HG03025 (cell line): ENCODE results near the gene NSFL1C.

Source experiments
- ATAC-seq: cut with Tn5 transposase; IDR thresholded peaks from one replicate; pipeline ENCODE4 v1.9.1; 2021; ENCODE audit warnings: mild to moderate bottlenecking, moderate library complexity; ENCODE audit not compliant: unreplicated experiment, low FRiP score

The NSFL1C gene

GRCh38 chr20:1486566-1486965 is 19.9 kb upstream of the NSFL1C start:
- ATAC-seq, result no peak

GRCh38 chr20:1484438-1485116 is 17.9 kb upstream of the NSFL1C start:
- ATAC-seq, result no peak

- ATAC-seq, result no peak
These were observed 13.4 kb upstream of the NSFL1C start for GRCh38 chr20:1479831-1480595.

GRCh38 chr20:1478566-1478965 is 11.9 kb upstream of the NSFL1C start:
- no peak for ATAC-seq

- ATAC-seq, result no peak
These were observed 11.3 kb upstream of the NSFL1C start for GRCh38 chr20:1477896-1478490.

DNA sequence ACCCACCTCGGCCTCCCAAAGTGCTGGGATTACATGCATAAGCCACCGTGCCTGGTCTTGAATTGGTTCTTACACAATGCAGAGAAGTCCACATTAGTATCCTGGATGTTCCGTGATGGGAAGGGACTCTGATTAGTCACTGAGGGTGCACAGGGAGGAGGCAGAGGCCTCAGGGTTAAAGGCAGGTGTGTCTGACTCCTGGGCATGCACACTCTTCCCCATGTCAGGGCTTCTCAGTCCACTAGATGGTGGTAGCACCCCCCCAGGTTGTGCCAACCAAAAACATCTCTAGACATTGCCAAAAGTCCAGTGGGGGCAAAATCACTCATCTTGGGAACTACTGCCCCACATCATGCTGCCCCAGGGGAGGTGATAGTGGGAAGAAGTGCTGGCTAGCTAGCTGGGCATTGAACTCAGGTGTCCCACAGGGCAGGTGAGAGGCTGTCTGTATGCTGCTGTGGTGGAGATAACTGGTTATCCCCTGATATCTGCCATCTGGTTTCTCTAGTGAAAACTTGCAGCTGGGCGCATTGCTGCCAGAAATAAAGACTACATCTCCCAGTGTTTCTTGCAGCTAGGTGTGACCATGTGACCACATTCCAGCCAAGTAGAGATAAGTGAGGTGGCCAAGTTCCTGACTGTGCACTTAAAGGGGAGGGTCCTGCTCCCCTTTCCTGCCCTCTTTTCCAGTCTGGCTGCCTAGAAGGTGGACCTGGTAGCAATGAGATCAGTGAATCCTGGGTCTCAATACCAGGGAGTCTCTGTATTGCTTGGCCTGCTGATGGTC is 8.4 kb upstream of the NSFL1C start:
- ATAC-seq, result no peak

DNA sequence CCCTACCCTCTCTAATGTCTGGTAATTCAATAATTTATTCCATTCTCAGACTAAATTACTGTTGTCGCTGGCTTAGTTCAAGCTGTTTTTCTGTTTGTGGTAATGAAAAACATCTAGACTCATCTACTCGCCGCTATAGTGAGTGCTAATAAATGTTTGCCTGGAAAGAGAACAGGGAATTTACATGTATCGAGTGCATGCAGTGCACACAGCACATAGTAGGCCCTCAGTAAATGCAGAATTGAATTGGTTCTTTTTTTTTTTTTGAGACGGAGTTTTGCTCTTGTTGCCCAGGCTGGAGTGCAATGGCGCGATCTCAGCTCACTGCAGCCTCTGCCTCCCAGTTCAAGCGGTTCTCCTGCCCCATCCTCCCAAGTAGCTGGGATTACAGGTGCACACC is 7.7 kb upstream of the NSFL1C start:
- no peak for ATAC-seq

DNA sequence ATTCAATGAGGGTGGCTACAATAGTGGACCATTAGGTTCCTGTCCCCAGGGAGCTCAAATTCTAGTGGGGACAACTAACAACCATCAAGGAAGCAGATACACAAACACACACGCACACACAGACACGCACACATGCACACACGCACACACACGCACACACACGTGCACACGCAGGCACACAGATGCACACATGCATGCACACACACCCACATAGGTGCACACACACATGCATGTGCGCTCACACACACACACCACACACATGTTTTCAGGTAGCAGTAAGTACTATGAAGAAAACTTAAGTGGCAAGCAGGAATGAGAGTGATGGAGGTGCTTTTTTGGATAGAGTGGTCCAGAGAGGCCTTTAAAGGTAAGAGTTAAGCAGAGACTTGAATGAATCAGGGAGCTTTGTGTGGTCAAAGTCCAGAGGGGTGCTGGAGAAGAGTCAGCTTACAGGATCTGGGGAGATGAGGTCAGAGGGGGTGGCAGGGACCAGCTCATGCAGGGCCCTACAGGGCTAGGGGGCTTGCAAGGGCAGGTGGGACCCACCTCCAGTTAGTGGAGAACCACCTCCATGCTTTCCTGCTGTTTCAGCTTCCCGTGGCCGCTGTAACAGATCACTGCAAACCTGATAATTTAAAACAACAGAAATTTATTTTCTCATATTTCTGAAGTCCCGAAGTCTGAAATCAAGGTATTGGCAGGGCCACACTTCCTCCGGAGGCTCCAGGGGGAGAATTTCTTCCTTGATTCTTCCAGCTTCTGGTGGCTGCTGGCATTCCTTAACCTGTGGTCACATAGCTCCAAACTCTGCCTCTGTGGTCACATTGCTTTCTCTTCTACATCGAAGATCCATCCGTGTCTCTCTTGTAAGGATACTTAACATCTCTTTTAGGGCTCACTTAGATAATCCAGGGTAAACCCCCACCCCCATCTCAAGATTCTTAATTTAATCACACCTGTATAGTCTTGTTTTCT is 6.9 kb upstream of the NSFL1C start:
- no peak for ATAC-seq

DNA sequence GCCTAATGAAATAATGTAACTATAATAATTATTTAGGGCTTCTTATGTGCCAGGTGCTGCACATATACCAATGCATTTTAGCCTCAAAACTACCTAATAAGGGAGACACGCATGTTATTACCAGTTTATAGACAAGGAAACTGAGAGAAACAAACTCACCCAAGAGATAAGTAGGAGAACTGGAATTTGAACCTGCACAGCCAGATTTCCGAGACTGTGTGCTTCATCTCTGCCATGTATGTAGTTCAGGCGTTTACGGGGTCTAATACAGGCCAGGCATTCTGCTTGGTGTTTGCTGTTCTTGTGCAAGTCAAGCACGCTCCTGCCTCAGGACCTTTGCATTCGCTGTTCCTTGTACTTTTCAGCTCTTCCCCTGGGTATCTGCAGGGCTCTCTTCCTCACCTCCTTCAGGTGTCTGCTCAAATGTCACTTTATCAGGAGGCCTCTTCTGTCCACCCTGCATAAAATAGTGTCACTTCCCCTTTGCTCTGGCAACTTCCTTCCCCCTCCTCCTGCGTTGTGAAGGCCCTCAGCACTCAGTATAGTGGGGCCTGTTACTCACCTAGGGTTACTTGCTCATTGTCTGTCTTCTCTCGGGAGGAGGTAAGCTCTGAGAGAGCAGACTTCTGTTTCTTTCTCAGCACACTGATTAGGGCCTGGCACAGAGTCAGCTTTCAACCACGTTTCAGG is 6.1 kb upstream of the NSFL1C start:
- no peak for ATAC-seq

DNA sequence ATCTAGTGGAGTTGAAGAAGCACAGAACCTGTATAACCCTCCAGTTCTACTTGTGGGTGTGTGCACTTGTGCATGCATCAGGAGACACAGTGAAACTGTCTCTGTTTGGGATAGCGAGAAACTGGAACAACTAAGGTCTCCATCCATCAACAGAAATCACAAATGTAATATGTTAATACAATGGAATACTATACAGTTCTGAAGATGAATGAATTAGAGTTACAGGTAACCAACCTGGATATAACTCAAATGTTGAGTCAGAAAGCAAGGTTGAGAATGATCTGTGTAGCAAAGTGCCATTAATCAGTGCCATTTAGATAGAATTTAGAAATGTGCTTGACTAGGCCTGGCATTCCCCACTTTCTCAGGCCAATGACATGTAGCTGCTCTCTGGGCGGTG is 4.6 kb upstream of the NSFL1C start:
- ATAC-seq, result no peak

- ATAC-seq, result no peak
These were observed 3.4 kb upstream of the NSFL1C start for GRCh38 chr20:1469925-1470571.

GRCh38 chr20:1469306-1469905 is 2.8 kb upstream of the NSFL1C start:
- ATAC-seq, result no peak

GRCh38 chr20:1468117-1468624 is 1.5 kb upstream of the NSFL1C start:
- ATAC-seq, result no peak

GRCh38 chr20:1467355-1468116 is 887 bp upstream of the NSFL1C start:
- ATAC-seq, result no peak

GRCh38 chr20:1467082-1467354 is 369 bp upstream of the NSFL1C start:
- no peak for ATAC-seq

DNA sequence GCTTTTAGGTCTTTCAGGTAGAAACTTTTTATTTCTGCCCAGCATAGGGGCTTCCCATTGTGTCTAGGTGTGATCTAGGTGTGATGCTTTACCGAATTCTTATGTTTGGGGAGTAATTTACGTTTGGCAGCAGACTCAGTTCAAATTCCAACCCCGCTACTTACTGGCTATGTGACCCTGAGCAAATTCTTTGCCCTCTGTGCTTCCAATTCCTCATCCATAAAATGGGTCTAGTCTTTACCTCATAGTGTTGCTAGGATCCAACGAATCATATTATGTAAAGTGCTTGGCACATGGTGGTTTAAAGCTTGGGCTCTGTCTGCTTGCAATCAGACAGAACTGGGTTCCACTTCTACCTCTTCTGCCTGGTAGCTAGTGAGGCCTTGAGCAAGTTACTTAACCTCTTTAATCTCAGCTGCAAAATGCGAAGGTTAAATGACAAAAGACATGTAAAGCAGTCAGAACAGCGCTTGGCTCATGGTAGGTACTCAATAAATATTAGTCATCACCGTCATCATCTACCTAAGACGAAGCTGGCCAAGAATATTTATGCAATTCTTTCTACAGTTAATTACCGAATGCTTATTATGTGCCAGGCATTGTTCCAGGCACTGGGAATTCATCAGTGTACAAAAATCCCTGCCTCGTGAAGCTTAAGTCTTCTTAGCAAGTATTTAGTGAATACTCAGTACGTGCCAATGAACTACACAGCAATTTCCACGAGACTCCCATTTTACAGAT is 1.0 kb downstream of the NSFL1C start:
- ATAC-seq, result no peak

DNA sequence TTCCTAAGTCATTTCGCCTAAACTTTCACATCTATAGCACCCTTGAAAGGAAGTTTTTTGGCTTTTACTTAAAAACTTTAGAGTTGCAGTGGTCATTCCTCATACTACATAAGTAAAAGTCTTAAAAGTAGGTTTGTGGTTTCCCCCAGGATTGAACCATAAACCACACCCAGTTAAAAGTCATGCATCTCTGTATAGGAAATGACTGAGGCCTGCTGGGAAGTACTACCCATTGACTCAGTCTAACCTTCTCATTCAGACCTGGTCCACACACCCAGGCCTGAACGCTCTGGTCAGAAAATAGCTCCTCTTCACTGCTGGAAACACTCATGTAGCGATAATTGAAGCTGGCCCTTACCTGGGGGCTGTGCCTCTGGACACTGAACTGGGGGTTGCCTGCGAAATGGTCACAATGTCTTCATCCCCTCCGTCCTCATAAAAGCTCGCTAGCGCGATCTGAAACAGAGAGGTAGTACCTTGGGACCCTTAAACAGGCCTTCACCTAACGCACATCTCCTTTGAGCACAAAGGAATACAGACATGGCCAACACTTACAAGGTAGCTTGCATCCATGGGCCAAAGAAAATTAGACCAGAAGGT is 2.6 kb downstream of the NSFL1C start:
- no peak for ATAC-seq
